AG04450 (cell line): ENCODE measurements around the gene SSR4. TPM values are rescaled to one million over a fixed set of nuclear protein-coding genes. Genes with fewer than 3 reads are reported as not detected.
"Not testable (repeated sequence)": the region's sequence is repeated elsewhere in the genome, so short reads cannot be mapped to it uniquely, and the experiment has no call there.

Experiments
- CTCF ChIA-PET: fragments of 300-600, 350-600 bp; formaldehyde crosslinking; extraction: SDS; loops from one replicate; lab custom pipeline; 2022; ENCODE audit warnings: antibody characterized with exemption, inconsistent platforms; lab: Charles Lee
- POLR2A ChIA-PET: fragments of 350-600 bp; formaldehyde crosslinking; extraction: SDS; loops from one replicate; lab custom pipeline; 2021; ENCODE audit warnings: antibody characterized with exemption, inconsistent platforms; lab: Yijun Ruan, JAX
- DNase-seq: peaks from one replicate; pipeline ENCODE4 v3.0.0-alpha.2; 2011; ENCODE audit warnings: low read depth, low spot score
- H3K27ac ChIP-seq: one replicate; pipeline ENCODE4 v1.5.1; 2012; ENCODE audit warnings: low read depth, low read length, control low read depth
- H3K27me3 ChIP-seq: one replicate; pipeline ENCODE4 v1.6.0; 2012; ENCODE audit warnings: low read length; ENCODE audit not compliant: control insufficient read depth, insufficient read depth
- H3K4me3 ChIP-seq: 2 replicates; pipeline ENCODE4 v1.5.1; 2011; ENCODE audit warnings: mild to moderate bottlenecking, low read depth, low read length, control low read depth
- H3K9me3 ChIP-seq: 2 replicates; pipeline ENCODE4 v1.5.1; 2012; ENCODE audit warnings: low read length; ENCODE audit not compliant: control insufficient read depth, insufficient read depth
- polyA plus RNA-seq: library from polyadenylated mRNA; depleted of rRNA; stranded (reverse); fragments of >200 nt; gene quantifications from 2 replicates; pipeline ENCODE4 v1.2.3, GENCODE V29; 2011
- TF ChIP-seq, protein P1 (sequence below): IDR thresholded peaks from 2 replicates; pipeline ENCODE4 v1.5.1; 2011; ENCODE audit warnings: low read depth, low read length, control low read depth, inconsistent platforms

The SSR4 gene
- polyA plus RNA-seq, 1 experiment = 277 TPM

- CTCF ChIA-PET = interaction anchor here (0.6 kb wide), 1 partner anchor 106 kb away, joined by 3 read pairs; no protein-coding TSS in a partner anchor
- Histone ChIP-seq H3K4me3 (no peak overlapping the region), H3K9me3 (no peaks in the 10 kb centered on the region), H3K27ac (no peak overlapping the region), H3K27me3 (no peaks in the 10 kb centered on the region)
- POLR2A ChIA-PET = no interaction called here
- TF ChIP-seq, protein P1, sequence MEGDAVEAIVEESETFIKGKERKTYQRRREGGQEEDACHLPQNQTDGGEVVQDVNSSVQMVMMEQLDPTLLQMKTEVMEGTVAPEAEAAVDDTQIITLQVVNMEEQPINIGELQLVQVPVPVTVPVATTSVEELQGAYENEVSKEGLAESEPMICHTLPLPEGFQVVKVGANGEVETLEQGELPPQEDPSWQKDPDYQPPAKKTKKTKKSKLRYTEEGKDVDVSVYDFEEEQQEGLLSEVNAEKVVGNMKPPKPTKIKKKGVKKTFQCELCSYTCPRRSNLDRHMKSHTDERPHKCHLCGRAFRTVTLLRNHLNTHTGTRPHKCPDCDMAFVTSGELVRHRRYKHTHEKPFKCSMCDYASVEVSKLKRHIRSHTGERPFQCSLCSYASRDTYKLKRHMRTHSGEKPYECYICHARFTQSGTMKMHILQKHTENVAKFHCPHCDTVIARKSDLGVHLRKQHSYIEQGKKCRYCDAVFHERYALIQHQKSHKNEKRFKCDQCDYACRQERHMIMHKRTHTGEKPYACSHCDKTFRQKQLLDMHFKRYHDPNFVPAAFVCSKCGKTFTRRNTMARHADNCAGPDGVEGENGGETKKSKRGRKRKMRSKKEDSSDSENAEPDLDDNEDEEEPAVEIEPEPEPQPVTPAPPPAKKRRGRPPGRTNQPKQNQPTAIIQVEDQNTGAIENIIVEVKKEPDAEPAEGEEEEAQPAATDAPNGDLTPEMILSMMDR = no peak
- no peak for DNase-seq
Observed at GRCh38 chrX:153816831-153817690, 22.6 kb downstream of the SSR4 start.

- H3K9me3 ChIP-seq, DNase-seq, H3K27ac ChIP-seq, H3K27me3 ChIP-seq, POLR2A ChIA-PET, CTCF ChIA-PET, H3K4me3 ChIP-seq: not testable (repeated sequence)
Observed at GRCh38 chrX:153818064-153818463, 23.6 kb downstream of the SSR4 start.

- CTCF ChIA-PET = interaction anchor here (1.0 kb wide), 1 partner anchor 104 kb away, joined by 4 read pairs; no protein-coding TSS in a partner anchor
- no peak overlapping the region for H3K27ac ChIP-seq
- POLR2A ChIA-PET = no interaction called here
Observed at GRCh38 chrX:153818571-153819383, 24.3 kb downstream of the SSR4 start.

GRCh38 chrX:153819384-153820040, 25.0 kb downstream of the SSR4 start:
- ChIA-PET POLR2A (no interaction called here), CTCF (interaction anchor here (1.0 kb wide), 1 partner anchor 103 kb away, joined by 4 read pairs; no protein-coding TSS in a partner anchor)
- Histone ChIP-seq H3K4me3 (peak overlapping the region; percentile 45), H3K9me3 (no peaks in the 10 kb centered on the region), H3K27me3 (peaks cover 2% of the 10 kb centered on the region), H3K27ac (no peak overlapping the region)
- TF ChIP-seq, protein P1 = no peak
- no peak for DNase-seq

More at GRCh38 chrX:153818571-153819383, 24.3 kb downstream of the SSR4 start:
- peaks cover 2% of the 10 kb centered on the region for H3K27me3 ChIP-seq
- H3K4me3 ChIP-seq = peak overlapping the region; percentile 45
- TF ChIP-seq, protein P1 = no peak
- DNase-seq = no peak
- H3K9me3 ChIP-seq = no peaks in the 10 kb centered on the region

DNA sequence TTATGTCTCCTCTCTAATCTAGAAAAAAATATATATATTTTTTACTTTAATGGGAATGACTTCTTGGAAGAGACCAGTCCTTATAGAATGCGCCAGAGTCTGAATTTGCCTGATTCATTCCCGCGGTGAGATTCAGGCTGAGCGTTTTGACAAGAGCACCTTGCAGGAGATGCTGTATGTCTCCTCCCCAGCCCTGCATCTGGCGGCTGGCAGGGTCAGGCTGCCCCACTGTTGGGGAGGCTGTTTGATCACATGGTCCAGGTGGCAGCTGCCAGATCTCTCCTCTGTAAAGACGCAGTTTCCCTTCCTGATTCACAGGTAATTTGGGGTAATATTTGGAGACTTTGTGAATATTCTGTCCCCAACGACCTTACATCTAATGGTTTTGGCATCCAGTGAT, 26.1 kb downstream of the SSR4 start:
- peaks cover 4% of the 10 kb centered on the region for H3K27me3 ChIP-seq
- TF ChIP-seq, protein P1 = no peak
- ChIA-PET CTCF (no interaction called here), POLR2A (interaction anchor here (0.7 kb wide), 1 partner anchor 69 kb away, joined by 4 read pairs; no protein-coding TSS in a partner anchor)
- no peak overlapping the region for H3K27ac ChIP-seq
- H3K9me3 ChIP-seq = no peaks in the 10 kb centered on the region
- DNase-seq = no peak
- no peak overlapping the region for H3K4me3 ChIP-seq
